ENCODE measurements around the gene ADGRL3.
"Not testable (repeated sequence)": the region's sequence is repeated elsewhere in the genome, so short reads cannot be mapped to it uniquely, and the experiment has no call there.

Gene ADGRL3

DNA sequence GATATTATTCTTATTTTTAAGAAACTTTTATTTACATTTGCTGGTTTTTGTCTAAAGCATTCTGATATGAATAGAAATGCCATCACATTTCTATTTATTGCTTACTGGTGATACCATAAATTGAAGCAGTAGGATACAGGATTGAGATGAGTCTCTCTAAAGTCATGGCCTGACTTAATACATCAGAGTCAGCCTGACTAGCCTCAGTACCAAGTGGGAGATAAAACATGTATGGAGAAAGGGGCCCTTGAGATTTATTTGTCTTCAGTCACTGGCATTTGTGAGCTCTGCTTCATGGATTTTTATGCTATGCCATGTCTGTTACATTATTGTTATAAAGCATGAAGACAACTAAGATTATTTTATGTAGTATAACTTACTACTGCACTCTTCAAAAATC is 465.5 kb downstream of the ADGRL3 start:
- DNase-seq = no peak

DNA sequence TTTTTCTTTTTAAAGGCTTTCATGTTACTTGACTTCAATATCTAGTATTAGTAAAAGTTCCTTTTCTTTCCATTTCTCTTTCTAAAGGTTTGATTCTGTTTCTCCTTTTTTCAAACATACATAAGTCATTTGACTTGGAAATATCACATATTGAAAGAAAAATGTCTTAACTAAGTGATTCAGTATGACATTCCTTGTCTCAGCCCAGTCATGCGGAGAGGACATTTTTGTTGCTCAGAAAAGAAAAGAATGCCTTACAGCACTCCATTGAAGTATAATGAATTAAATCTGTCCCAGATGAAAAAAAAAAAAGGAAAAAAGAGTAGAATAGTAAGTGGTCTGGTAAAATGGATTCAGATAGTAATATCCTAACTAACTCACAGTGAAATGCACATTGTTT is 466.1 kb downstream of the ADGRL3 start:
- DNase-seq = no peak

DNA sequence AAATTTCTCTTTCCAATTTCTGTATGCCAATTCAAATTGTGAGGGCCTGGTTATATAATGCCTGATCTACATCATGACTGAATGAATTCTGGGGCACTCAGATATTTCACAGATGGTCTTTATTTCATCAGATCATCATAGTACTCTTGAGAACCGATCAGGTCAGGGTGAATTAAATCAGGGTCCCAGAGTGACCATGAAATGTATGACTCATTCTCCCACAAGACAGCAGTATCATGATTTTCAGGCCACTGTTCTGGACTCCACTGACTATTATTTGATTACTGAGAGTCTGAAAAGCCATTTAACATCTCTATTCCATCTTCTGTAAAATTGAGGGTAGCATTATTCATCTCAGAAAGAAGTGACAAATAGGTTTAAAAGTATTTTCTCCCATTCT is 471.5 kb downstream of the ADGRL3 start:
- no peak for DNase-seq

DNA sequence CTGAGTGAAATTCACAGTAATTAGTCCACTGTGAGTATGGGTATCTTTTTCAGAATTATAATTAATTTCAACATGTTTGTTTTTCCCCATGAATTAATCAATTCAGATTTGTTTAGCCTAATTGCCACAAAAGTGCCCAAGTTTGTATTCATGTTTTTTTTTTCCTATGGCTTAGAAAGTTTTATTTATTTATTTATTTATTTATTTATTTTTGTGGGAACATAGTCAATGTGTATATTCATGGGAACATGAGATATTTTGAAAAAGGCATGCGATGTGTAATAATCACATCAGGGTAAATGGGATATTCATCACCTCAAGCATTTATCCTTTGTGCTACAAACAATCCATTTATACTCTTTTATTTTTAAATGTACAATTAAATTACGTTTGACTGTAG is 475.3 kb downstream of the ADGRL3 start:
- no peak for DNase-seq

DNA sequence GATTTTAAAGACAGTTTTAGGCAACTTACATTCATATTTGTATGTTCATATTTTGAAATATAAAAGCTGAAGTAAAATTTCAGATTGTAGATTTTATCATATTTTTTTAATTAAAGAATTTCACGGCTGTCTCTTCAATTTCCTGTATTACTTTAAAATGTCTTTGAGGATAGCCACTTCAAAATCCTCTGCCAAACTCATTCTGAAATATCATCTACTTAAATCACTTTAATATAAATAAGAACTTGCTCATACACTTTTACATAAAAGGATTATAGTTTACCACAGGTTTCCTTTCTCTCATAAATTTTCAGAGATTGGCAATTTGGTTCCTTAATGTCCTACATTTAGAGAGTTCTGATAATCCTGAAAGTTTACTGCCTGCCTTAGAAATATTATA is 478.2 kb downstream of the ADGRL3 start:
- no peak for DNase-seq

DNA sequence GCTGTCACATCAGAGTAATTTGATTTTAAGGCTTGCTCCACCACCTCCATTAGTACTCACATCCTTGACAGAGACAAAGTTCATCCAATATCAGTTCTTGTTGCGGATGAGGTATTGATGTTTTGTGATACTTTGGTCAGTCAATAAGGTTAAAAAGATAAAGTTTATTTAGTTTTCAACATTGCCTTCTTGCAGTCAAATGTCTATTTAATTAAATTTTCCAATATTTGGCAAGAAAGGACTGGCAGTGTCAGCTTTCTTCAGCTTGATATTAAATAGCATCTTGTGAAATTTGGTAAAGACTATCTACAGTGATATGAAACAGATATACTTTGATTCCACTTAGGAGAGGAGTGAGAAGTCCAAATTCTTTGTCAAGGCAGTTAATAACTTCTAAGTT is 493.4 kb downstream of the ADGRL3 start:
- DNase-seq = no peak

DNA sequence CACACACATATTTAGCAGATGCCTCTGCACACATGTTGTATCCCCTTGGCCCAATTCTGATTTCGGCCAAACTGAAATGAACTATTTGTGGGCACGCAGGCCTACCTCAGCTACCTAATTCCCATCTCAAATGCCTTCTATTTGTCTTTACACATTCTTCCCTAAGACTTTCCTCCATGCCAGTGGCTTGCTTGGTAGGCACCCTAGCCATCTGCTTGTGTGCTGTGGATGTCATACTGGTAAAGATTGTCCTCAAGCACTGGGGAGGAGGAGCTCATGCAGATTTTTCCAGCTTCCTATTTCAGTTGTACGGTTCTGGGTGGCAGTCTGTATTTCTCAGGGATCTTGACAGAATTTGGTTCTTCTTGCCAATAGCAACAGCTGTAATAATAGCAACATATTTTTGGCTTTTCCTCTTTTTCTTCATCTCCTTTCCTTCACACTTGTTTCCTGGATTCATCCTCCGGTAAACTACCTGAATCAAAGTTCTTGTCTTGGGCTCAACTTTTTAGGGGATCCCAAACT is 514.3 kb downstream of the ADGRL3 start:
- no peak for DNase-seq

DNA sequence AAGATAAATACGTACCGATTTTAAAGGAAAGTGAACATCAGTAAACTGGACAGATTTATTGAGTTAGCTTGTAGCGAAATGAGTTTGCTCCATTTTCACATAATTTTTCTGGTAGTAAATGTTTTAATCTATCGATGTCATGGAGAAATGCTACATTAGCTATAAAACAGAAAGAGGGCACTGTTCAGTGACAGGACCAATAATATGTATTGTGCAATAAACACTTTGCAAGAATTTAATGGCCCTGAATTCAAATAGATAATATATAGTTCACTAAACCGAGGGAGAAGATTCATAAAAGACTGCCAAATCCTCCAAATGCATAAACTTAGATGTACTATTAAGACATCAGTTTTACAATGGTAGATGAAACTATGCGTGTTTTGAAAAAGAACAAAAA is 516.3 kb downstream of the ADGRL3 start:
- DNase-seq = no peak

DNA sequence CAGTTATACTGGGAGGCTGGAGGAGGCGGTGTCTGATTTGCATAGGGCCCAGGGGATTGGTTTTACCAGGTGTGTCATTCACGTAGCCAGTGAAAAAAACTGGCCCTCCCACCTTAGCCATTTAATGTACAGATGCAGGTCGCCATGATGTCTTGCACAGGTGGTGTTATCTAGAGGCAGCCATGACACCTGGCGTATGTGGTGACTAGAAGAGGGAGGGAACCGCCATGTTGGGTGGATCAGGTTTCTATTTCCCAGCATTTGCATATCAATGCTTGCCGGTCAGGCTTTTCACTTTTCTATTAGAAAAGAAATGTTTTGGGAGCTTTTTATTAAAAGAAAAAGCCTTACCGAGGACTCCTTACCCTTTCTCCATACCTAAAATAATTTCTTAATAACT is 523.4 kb downstream of the ADGRL3 start:
- no peak for DNase-seq

DNA sequence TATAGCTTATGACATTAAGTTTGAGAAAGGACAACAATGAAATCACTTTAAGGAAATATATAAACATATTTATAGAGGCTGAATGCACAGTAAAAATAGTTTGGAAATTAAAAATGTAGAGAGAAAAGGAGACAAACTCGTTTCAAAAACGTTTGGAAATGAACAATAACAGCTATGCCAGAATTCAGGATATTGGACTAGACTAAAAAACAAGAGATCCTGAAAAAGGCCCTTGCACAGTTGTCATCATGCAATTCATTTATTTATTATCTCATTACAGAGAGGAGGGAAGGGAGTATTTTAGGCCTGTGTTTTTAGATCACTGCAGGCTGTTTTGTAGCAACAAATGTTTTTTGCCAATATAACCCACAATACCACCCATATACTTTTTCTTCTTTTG is 527.2 kb downstream of the ADGRL3 start:
- DNase-seq = no peak

DNA sequence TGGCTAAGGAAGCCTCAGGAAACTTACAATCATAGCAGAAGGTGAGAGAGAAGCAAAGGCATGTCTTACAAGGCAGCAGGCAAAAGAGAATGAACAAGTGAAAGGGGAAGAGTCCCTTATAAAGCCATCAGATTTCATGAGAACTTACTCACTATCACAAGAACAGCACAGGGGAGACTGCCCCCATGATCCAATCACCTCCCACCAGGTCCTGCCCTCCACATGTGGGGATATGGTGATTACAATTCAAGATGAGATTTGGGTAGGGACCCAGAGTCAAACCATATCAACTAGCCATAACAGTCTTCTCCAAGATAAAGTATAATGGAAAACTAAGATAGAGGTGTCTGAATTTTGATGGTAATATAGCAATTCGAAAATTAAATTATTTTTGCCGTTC is 534.3 kb downstream of the ADGRL3 start:
- no peak for DNase-seq

DNA sequence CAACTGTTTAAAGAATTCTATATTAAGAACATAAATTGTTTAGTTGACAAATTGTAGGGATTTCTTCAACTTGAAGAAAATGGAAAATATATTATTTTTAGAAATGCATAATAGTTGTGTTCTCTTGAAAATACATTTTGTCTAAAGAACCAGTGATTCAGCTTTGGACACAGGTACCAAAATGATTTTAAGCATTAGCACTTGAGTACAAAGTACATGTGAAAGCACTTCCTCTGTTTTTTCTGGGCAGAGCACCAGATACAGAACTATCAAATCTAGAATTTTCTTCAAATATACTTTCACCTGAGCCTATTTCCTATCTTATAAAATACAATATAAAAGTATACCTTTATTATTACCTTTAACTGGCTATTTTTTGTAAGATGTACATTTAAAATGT is 539.8 kb downstream of the ADGRL3 start:
- no peak for DNase-seq

DNA sequence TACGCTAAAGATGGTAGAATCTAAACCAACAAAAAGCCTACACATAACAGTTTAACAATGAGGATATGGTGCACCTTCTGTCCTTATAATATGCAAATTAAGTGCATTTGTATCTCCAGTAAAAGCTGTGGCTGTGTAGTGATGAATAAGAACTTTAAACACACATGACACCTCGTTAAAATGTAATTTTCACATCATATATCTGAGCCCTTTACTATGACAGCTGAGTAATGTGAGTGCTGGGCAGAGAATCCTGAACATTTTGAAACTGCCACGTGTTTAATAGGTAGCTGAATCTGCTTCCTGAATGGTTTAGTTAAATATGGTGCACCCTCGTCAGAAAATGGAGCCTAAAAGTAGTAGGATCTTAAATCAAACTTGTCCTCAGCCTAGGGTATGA is 540.8 kb downstream of the ADGRL3 start:
- DNase-seq = no peak

DNA sequence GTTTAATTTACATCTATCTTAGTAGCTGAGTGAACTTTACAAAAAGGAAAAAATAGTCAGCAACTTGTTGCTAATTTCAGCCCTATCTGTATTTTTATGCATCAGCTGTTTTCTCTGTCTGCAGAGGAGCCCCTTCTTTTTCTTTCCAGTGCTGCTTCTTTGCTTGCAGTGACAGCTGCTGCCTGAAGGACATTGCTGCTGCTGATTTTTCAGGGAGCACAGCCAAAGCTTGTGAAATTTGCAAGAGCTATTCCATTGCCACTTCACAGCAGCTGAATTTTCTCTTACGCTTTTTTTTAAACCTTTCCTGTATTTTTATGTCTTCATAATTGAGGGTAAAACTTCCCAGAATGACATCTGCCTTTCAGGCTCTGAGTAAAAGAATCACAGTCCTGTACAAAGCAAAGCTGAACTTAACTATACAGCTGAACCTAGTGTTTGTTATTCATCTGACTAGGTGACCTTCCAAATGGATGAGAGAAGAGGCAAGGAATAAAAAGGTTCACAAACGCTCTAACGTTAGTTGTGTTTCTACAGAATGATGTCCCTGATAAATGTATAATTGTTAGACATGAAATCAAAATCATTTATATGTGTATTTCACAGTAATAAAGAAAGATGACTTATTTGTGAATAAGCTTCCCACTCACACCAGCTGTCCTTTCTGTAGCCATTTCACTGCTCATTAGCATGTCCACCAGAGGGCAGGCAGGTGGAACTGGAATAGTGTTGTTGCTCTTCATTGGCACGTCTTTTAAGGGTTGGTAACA is 541.4 kb downstream of the ADGRL3 start:
- no peak for DNase-seq

DNA sequence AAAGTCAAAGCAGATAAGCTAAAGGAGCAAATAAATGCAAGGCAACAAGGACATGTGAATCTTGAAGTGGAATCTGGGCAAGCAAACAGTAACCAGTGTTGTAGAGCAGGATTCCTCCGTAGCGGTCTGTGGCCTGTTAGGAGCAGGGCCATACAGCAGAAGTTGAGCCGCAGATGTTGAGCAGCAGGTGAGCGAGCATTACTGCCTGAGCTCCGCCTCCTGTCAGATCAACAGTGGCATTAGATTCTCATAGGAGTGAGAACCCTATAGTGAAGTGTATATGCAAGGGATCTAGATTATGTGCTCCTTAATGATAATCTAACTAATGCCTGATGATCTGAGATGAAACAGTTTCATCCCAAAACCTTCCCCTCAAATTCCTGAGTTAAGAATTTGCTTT is 550.7 kb downstream of the ADGRL3 start:
- DNase-seq = no peak

DNA sequence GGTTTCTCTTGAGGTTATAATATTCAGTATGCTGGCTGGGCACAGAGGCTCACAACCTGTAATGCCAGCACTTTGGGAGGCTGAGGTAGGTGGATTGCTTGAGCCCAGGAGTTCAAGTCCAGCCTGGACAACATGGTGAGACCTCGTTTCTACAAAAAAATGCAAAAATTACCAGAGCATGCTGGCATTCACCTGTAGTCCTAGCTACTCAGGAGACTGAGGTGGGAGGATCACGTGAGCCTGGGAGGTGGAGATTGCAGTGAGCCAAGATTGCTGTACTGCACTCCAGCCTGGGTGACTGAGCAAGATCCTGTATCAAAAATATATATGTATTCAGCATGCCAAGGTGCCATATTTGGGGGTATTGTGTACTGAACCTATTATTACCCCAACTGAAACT is 552.5 kb downstream of the ADGRL3 start:
- DNase-seq = no peak

DNA sequence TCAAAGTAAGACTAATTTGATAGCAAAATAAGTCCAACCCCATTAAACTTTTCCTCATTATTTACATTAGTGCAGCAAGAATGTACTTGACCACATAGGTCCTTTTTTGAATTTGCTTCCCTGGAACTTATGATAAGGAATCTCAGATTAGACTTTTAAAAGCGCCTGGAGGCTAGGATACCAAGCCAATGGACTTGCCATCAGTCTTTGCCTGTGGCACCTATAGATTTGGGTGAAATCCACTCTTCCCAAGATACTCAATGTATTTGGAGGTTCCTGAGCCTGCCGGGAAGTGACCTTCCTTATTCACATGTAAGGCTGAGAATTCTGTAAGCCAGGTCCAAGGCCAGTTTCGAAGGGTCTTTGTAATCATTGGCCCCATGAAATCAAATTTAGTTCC is 553.6 kb downstream of the ADGRL3 start:
- no peak for DNase-seq

DNA sequence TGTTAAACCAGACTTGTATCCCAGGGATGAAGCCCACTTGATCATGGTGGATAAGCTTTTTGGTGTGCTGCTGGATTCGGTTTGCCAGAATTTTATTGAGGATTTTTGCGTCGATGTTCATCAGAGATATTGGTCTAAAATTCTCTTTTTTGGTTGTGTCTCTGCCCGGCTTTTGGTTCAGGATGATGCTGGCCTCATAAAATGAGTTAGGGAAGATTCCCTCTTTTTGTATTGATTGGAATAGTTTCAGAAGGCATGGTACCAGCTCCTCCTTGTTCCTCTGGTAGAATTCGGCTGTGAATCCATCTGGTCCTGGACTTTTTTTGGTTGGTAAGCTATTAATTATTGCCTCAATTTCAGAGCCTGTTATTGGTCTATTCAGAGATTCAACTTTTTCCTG is 556.8 kb downstream of the ADGRL3 start:
- DNase-seq = not testable (repeated sequence)

DNA sequence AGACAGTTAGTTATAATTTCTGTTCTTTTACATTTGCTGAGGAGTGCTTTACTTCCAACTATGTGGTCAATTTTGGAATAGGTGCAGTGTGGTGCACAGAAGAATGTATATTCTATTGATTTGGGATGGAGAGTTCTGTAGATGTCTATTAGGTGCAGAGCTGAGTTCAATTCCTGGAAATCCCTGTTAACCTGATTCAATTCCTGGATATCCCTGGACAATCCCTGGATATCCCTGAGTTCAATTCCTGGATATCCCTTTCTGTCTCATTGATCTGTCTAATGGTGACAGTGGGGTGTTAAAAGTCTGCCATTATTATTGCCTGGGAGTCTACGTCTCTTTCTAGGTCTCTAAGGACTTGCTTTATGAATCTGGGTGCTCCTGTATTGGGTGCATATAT is 557.9 kb downstream of the ADGRL3 start:
- DNase-seq = not testable (repeated sequence)

DNA sequence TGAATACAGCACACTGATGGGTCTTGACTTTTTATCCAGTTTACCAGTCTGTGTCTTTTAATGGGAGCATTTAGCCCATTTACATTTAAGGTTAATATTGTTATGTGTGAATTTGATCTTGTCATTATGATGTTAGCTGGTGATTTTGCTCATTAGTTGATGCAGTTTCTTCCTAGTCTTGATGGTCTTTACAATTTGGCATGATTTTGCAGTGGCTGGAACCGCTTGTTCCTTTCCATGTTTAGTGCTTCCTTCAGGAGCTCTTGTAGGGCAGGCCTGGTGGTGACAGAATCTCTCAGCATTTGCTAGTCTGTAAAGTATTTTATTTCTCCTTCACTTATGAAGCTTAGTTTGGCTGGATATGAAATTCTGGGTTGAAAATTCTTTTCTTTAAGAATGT is 558.5 kb downstream of the ADGRL3 start:
- DNase-seq = not testable (repeated sequence)

DNA sequence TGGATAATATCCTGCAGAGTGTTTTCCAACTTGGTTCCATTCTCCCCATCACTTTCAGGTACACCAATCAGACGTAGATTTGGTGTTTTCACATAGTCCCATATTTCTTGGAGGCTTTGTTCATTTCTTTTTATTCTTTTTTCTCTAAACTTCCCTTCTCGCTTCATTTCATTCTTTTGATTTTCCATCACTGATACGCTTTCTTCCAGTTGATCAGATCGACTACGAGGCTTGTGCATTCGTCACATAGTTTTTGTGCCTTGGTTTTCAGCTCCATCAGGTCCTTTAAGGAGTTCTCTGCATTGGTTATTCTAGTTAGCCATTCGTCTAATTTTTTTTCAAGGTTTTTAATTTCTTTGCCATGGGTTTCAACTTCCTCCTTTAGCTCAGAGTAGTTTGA is 559.1 kb downstream of the ADGRL3 start:
- DNase-seq = not testable (repeated sequence)

DNA sequence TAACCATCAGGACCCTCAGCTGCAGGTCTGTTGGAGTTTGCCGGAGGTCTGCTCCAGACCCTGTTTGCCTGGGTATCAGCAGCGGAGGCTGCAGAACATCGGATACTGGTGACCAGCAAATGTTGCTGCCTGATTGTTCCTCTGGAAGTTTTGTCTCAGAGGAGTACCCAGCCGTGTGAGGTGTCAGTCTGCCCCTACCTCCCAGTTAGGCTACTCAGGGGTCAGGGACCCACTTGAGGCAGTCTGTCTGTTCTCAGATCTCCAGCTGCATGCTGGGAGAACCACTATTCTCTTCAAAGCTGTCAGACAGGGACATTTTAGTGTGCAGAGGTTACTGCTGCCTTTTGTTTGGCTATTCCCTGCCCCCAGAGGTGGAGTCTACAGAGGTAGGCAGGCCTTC is 559.8 kb downstream of the ADGRL3 start:
- DNase-seq = not testable (repeated sequence)

DNA sequence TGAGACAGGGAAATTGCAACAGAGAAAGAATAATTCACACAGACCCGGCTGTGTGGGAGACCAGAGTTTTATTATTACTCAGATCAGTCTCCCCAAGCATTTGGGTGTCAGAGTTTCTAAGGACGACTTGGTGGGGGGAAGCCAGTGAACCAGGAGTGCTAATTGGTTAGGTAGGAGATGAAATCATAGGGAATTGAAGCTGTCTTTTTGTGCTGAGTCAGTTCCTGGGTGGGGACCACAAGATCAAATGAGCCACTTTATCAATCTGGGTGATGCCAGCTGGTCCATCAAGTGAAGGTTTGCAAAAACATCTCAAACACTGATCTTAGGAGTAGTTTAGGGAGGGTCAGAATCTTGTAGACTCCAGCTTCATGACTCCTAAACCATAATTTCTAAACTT is 560.7 kb downstream of the ADGRL3 start:
- DNase-seq = no peak

DNA sequence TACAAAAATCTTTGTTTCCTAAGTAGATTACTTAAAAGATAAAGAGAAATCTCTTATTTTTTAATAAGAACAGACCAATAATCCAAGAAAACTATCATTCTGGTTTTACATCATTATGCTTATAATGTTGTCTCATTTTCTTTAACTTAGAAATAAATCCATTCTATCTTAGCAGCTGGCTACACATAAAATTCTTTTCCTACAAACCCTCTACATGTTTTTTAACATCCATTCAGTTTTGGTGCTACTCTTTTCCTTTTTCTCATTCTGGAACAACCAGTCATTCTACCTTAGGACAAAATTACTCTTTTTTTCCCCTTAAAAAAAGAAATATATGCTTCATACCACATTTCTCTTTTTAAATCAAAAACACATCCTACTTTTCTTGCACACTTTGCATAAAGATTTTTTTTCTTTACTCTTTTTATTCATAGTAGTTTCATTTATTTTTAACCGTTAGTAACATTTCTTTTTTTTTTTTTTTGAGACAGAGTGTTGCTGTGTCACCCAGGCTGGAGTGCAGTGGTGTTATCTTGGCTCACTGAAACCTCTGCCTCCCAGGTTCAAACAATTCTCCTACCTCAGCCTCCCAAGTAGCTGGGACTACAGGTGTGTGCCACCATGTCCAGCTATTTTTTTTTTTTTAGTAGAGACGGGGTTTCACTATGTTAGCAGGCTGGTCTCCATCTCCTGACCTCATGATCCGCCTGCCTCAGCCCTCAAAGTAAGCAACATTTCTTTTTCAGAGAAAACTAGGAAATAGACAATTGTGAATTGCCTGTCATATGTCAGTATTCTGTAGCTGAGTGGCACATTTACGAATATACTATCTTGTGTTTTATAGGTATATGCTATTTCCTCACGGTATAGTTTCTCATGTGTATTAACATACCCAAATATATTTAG is 562.8 kb downstream of the ADGRL3 start:
- DNase-seq = no peak
